ENCODE results near the gene BCAT1. TPM values are rescaled to one million over a fixed set of nuclear protein-coding genes. Genes with fewer than 3 reads are reported as not detected.

Gene BCAT1
- total and polyA plus RNA-seq, 9 of the 15 experiments (the other 6 are each of a cell fraction or from before 2014, with no cell fraction given): 38.5 to 157 (median 66.8) TPM

DNA sequence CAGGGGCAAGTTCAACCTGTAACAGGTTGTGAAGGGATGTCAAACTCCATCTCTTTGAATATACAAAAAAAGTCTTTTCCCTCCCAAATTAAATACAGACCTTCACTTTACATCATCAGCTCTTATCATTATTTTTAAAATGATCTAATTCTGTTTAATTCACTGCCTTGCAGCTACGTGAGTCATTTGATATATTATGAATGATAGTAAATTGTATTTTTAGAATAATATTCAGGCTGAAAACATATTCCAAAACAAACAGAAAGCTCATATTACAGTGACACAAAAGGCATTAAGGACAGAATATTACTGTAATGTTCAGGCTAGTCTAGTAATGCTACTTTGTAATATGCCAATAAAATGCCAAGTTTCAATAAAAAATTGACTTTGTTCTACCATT, 53.3 kb downstream of the BCAT1 start:
- H3K9ac ChIP-seq (ENCODE audit: insufficient read depth in 1 of 2, low read depth in 2 of 2, low read length in 2 of 2): no peak overlapping the region
- BruUV-seq (replicated peaks): no TSS peak
- no peaks in the 10 kb centered on the region for H3K27me3 ChIP-seq (ENCODE audit: control insufficient read depth in 2 of 2, insufficient read depth in 2 of 2, low read length in 2 of 2)
- ATAC-seq (no peak), DNase-seq (ENCODE audit: extremely low read depth in 1 of 4, low spot score in 3 of 4) (no peak), FAIRE-seq (no peak)
- H3K79me2 ChIP-seq (ENCODE audit: control insufficient read depth, insufficient read depth, low read length): peaks cover 58% of the 10 kb centered on the region
- CTCF ChIA-PET (ENCODE audit: low intra/inter-chr PET ratio): no interaction called here
- no peak overlapping the region for H3K4me3 ChIP-seq
- no peak overlapping the region for H2AFZ ChIP-seq (ENCODE audit: low read depth, low read length)
- POLR2A ChIA-PET: interaction anchor here (2.8 kb wide), 1 partner anchor 41 kb away, joined by 6 read pairs; no protein-coding TSS in a partner anchor
- no peak overlapping the region for H3K4me2 ChIP-seq (ENCODE audit: insufficient read depth, low read length)
- H3K27ac ChIP-seq (ENCODE audit: extremely low read depth, low read depth, low read length): no peak overlapping the region
- intact Hi-C loops (cut with micrococcal nuclease) (no loop called here), in situ Hi-C loops (cut with MboI) (no loop called here)
- H3K36me3 ChIP-seq (ENCODE audit: control insufficient read depth, insufficient read depth, low read length): peaks cover 53% of the 10 kb centered on the region; the same call in 2 of the 3 replicates
- no peaks in the 10 kb centered on the region for H3K9me3 ChIP-seq (replicated peaks; ENCODE audit: control insufficient read depth, insufficient read depth, low read depth, low read length)
- no peaks in the 10 kb centered on the region for H3K9me1 ChIP-seq (ENCODE audit: control insufficient read depth, insufficient read depth, low read length)
- H3K4me1 ChIP-seq (replicated peaks in 1 of 2; ENCODE audit: control insufficient read depth in 2 of 2, insufficient read depth in 2 of 2, low read length in 2 of 2): peaks cover 0 to 3% of the 10 kb centered on the region in 2 experiments; a peak in 2 of 5 replicates
- H4K20me1 ChIP-seq (replicated peaks; ENCODE audit: control insufficient read depth, insufficient read depth, low read length): no peaks in the 10 kb centered on the region
- 87% methylated on average over 1 of the region's 1 CpG for whole genome bisulfite sequencing (ENCODE audit: insufficient coverage, low coverage, missing lambda C conversion rate)
- TF ChIP-seq L3MBTL2 (IDR thresholded peaks at IDR 0.05) (no peak), CHD1 (IDR thresholded peaks at IDR 0.05; ENCODE audit: low read length) (no peak), IRF1 (CRISPR knock-in tag; IDR thresholded peaks at IDR 0.05; ENCODE audit: borderline replicate concordance) (no peak), TOE1 (IDR thresholded peaks at IDR 0.05; ENCODE audit: borderline replicate concordance) (no peak), TOE1 (CRISPR knock-in tag; IDR thresholded peaks at IDR 0.05; ENCODE audit: borderline replicate concordance, low read depth) (no peak), ZFX (CRISPR knock-in tag; IDR thresholded peaks at IDR 0.05) (no peak), ZZZ3 (IDR thresholded peaks at IDR 0.05) (no peak), HDAC2 (IDR thresholded peaks at IDR 0.05) (no peak), ZNF57 (CRISPR knock-in tag; IDR thresholded peaks at IDR 0.05) (no peak), ETS2 (tag; IDR thresholded peaks at IDR 0.05; ENCODE audit: borderline replicate concordance, poor library complexity, severe bottlenecking) (no peak), HNRNPK (IDR thresholded peaks at IDR 0.05; ENCODE audit: low read depth, low read length, poor library complexity, severe bottlenecking) (no peak), CLOCK (CRISPR knock-in tag; IDR thresholded peaks at IDR 0.05; ENCODE audit: borderline replicate concordance) (no peak)
- TF ChIP-seq, protein P1, sequence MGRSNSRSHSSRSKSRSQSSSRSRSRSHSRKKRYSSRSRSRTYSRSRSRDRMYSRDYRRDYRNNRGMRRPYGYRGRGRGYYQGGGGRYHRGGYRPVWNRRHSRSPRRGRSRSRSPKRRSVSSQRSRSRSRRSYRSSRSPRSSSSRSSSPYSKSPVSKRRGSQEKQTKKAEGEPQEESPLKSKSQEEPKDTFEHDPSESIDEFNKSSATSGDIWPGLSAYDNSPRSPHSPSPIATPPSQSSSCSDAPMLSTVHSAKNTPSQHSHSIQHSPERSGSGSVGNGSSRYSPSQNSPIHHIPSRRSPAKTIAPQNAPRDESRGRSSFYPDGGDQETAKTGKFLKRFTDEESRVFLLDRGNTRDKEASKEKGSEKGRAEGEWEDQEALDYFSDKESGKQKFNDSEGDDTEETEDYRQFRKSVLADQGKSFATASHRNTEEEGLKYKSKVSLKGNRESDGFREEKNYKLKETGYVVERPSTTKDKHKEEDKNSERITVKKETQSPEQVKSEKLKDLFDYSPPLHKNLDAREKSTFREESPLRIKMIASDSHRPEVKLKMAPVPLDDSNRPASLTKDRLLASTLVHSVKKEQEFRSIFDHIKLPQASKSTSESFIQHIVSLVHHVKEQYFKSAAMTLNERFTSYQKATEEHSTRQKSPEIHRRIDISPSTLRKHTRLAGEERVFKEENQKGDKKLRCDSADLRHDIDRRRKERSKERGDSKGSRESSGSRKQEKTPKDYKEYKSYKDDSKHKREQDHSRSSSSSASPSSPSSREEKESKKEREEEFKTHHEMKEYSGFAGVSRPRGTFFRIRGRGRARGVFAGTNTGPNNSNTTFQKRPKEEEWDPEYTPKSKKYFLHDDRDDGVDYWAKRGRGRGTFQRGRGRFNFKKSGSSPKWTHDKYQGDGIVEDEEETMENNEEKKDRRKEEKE (IDR thresholded peaks at IDR 0.05; ENCODE audit: borderline replicate concordance in 1 of 2, control insufficient read depth in 1 of 2, low read depth in 2 of 2, low read length in 1 of 2): no peak
- TF ChIP-seq, protein P2, sequence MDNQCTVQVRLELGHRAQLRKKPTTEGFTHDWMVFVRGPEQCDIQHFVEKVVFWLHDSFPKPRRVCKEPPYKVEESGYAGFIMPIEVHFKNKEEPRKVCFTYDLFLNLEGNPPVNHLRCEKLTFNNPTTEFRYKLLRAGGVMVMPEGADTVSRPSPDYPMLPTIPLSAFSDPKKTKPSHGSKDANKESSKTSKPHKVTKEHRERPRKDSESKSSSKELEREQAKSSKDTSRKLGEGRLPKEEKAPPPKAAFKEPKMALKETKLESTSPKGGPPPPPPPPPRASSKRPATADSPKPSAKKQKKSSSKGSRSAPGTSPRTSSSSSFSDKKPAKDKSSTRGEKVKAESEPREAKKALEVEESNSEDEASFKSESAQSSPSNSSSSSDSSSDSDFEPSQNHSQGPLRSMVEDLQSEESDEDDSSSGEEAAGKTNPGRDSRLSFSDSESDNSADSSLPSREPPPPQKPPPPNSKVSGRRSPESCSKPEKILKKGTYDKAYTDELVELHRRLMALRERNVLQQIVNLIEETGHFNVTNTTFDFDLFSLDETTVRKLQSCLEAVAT (IDR thresholded peaks at IDR 0.05): no peak
